Neuronal stem cell (in vitro differentiated cells): ENCODE measurements around the gene RASAL3.
A peak's percentile ranks its signal among the peaks of the same experiment; 100 is the strongest.

Source experiments
- DNase-seq: peaks from one replicate; pipeline ENCODE4 v3.0.0-alpha.2; 2013; ENCODE audit warnings: low spot score
- H2AFZ ChIP-seq: one replicate; pipeline ENCODE4 v1.6.1; 2013; ENCODE audit warnings: mild to moderate bottlenecking, low read length, inconsistent platforms
- H2AK5ac ChIP-seq: 2 replicates; pipeline ENCODE4 v1.6.1; 2013; ENCODE audit warnings: low read depth, mild to moderate bottlenecking, inconsistent platforms, low read length, moderate library complexity, mixed read lengths
- H2BK120ac ChIP-seq: 2 replicates; pipeline ENCODE4 v1.6.1; 2013; ENCODE audit warnings: low read depth, mild to moderate bottlenecking, inconsistent platforms, low read length, moderate library complexity, mixed read lengths
- H2BK12ac ChIP-seq: one replicate; pipeline ENCODE4 v1.6.1; 2013; ENCODE audit warnings: low read length, inconsistent platforms
- H2BK15ac ChIP-seq: 2 replicates; pipeline ENCODE4 v1.6.1; 2013; ENCODE audit warnings: mild to moderate bottlenecking, low read length, inconsistent platforms, mixed read lengths
- H2BK5ac ChIP-seq: one replicate; pipeline ENCODE4 v1.6.1; 2013; ENCODE audit warnings: inconsistent platforms, mild to moderate bottlenecking, low read length, moderate library complexity
- H3K14ac ChIP-seq: one replicate; pipeline ENCODE4 v1.6.1; 2013; ENCODE audit warnings: low read length, inconsistent platforms
- H3K18ac ChIP-seq: 2 replicates; pipeline ENCODE4 v1.6.1; 2013; ENCODE audit warnings: low read length, inconsistent platforms
- H3K23ac ChIP-seq: 2 replicates; pipeline ENCODE4 v1.6.1; 2013; ENCODE audit warnings: low read depth, mild to moderate bottlenecking, mixed read lengths, low read length, inconsistent platforms; ENCODE audit not compliant: poor library complexity
- H3K27ac ChIP-seq: replicated peaks from 3 replicates; pipeline ENCODE4 v1.5.1; 2013; ENCODE audit warnings: low read length, inconsistent platforms
- H3K27me3 ChIP-seq, 3 experiments: 2 replicates each; pipeline ENCODE4 v1.6.1; 2013; ENCODE audit warnings: low read length in 3 of 3, mild to moderate bottlenecking in 2 of 3, inconsistent platforms in 1 of 3, low read depth in 1 of 3, mixed read lengths in 1 of 3, moderate library complexity in 1 of 3; ENCODE audit not compliant: control insufficient read depth in 3 of 3, insufficient read depth in 3 of 3
- H3K36me3 ChIP-seq, 2 donors: replicated peaks in 1 of 2; 2 replicates each; pipeline ENCODE4 v1.6.1; 2013; ENCODE audit warnings: low read length in 2 of 2; ENCODE audit not compliant: control insufficient read depth in 2 of 2, insufficient read depth in 2 of 2
- H3K4ac ChIP-seq: 2 replicates; pipeline ENCODE4 v1.6.1; 2013; ENCODE audit warnings: inconsistent platforms, mild to moderate bottlenecking, low read length, moderate library complexity
- H3K4me1 ChIP-seq, 2 donors: 1 replicate in 1 of 2; 2 replicates in 1 of 2; pipeline ENCODE4 v1.6.1; 2013; ENCODE audit warnings: low read length in 2 of 2, low read depth in 1 of 2; ENCODE audit not compliant: control insufficient read depth in 2 of 2, insufficient read depth in 1 of 2
- H3K4me2 ChIP-seq: one replicate; pipeline ENCODE4 v1.6.1; 2013; ENCODE audit warnings: mild to moderate bottlenecking, low read length, inconsistent platforms; ENCODE audit not compliant: insufficient read depth, poor library complexity, severe bottlenecking
- H3K4me3 ChIP-seq, 2 donors: 2 replicates each; pipeline ENCODE4 v1.5.1; 2013; ENCODE audit warnings: low read length in 2 of 2, mild to moderate bottlenecking in 2 of 2, inconsistent platforms in 1 of 2, moderate library complexity in 1 of 2
- H3K79me1 ChIP-seq: one replicate; pipeline ENCODE4 v1.6.1; 2013; ENCODE audit warnings: low read depth, mild to moderate bottlenecking, inconsistent platforms, low read length, moderate library complexity
- H3K9ac ChIP-seq: one replicate; pipeline ENCODE4 v1.6.1; 2013; ENCODE audit warnings: mild to moderate bottlenecking, low read depth, low read length, inconsistent platforms; ENCODE audit not compliant: poor library complexity
- H3K9me3 ChIP-seq, 2 donors: replicated peaks in 1 of 2; 2 replicates each; pipeline versions ENCODE3 to v1.6.1; 2013; ENCODE audit warnings: low read length in 2 of 2, mild to moderate bottlenecking in 2 of 2, inconsistent platforms in 1 of 2, low read depth in 1 of 2, mixed read lengths in 1 of 2, moderate library complexity in 1 of 2; ENCODE audit not compliant: control insufficient read depth in 2 of 2, insufficient read depth in 1 of 2
- H4K8ac ChIP-seq: one replicate; pipeline ENCODE4 v1.6.1; 2013; ENCODE audit warnings: low read depth, mild to moderate bottlenecking, inconsistent platforms, low read length, moderate library complexity
- H4K91ac ChIP-seq: one replicate; pipeline ENCODE4 v1.6.1; 2013; ENCODE audit warnings: low read length, low read depth, mild to moderate bottlenecking, inconsistent platforms; ENCODE audit not compliant: poor library complexity
- WGBS, 2 donors: extraction: QIAGEN DNeasy Blood & Tissue Kit; methylation state at CpG; one replicate each; pipeline ENCODE4 v1.1.7; 2013; ENCODE audit warnings: missing lambda C conversion rate in 2 of 2, mixed read lengths in 1 of 2; ENCODE audit not compliant: insufficient read length in 2 of 2, insufficient replicate concordance in 1 of 2; ENCODE audit errors: extremely low coverage in 2 of 2; 5-methylcytosine and 5-hydroxymethylcytosine counted together

The RASAL3 gene

DNA sequence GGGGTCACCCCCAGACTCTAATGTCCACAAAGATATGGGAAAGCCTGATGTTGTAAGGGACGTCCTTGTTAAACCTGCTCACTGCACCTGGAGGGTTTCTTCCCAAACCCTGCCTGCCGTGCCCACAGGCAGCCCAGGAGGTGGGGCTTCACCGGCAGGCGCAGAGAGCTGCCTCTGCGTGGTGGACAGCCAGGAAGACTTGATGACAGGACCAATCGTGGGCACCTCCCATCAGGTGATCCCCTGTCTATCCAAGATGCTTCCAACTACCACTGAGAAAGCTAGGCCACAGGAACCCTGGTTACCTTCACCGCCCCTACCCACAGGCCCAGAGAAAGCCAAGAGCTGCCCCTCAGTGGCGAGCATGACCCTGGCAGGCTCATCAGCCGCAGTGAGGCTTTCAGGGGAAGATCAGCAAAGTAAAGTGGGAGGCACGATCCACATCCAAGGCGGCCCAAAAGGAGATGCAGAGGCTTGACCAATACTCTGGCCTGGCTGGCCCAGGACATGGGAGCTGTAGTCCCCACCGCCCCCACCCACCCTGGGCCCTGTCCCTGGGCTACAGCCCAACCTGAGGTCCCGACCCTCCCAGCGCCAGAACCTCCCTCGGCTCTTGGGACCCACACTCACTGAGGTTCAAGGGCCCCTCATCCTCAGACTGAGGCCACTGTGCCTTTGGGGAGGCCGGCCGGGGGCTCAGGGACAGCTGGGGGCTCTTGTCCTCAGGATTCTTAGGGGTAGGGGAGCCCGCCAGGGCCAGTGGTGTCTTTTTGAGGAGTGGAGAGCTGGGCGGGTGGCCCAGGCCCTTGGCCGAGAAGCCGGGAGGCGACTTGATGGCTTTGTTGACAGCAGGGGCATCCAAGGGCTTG lies 35.2 kb downstream of the RASAL3 start:
- Histone ChIP-seq H2BK15ac (no peak overlapping the region), H3K9ac (no peak overlapping the region), H4K8ac (no peak overlapping the region), H2BK120ac (no peak overlapping the region), H3K79me1 (peaks cover 28% of the 10 kb centered on the region), H3K4ac (no peak overlapping the region), H3K27ac (no peak overlapping the region), H3K4me2 (no peak overlapping the region), H2AFZ (no peak overlapping the region), H3K23ac (peak overlapping the region; percentile 25), H2AK5ac (no peak overlapping the region), H3K18ac (no peak overlapping the region), H3K4me1 (peaks cover 10 to 11% of the 10 kb centered on the region in 2 donors), H3K14ac (no peak overlapping the region), H3K9me3 (peaks cover 0 to 2% of the 10 kb centered on the region in 2 donors), H2BK5ac (peak overlapping the region; percentile 19), H3K27me3 (no peaks in the 10 kb centered on the region), H2BK12ac (no peak overlapping the region), H3K4me3 (no peak overlapping the region), H4K91ac (no peak overlapping the region), H3K36me3 (peaks cover 44 to 65% of the 10 kb centered on the region in 2 donors)
- WGBS, 2 donors, result no CpG with 5 or more reads among the region's 22 CpGs
- no peak for DNase-seq

GRCh38 chr19:15427991-15428471 lies 36.3 kb downstream of the RASAL3 start:
- Histone ChIP-seq H3K36me3 (peaks cover 54 to 77% of the 10 kb centered on the region in 2 donors), H3K9ac (no peak overlapping the region), H3K4me3 (no peak overlapping the region), H3K4me1 (peaks cover 6 to 11% of the 10 kb centered on the region in 2 donors), H3K4ac (no peak overlapping the region), H3K18ac (no peak overlapping the region), H3K27ac (no peak overlapping the region), H3K23ac (no peak overlapping the region), H2AFZ (no peak overlapping the region), H3K14ac (no peak overlapping the region), H3K27me3 (no peaks in the 10 kb centered on the region), H2BK120ac (no peak overlapping the region), H2BK5ac (no peak overlapping the region), H3K79me1 (peaks cover 28% of the 10 kb centered on the region), H2BK12ac (no peak overlapping the region), H4K8ac (no peak overlapping the region), H4K91ac (no peak overlapping the region), H2BK15ac (no peak overlapping the region), H3K9me3 (peaks cover 6 to 10% of the 10 kb centered on the region in 2 donors), H3K4me2 (no peak overlapping the region), H2AK5ac (no peak overlapping the region)
- DNase-seq, result no peak
- WGBS, 2 donors, result no CpG with 5 or more reads among the region's 35 CpGs

- Histone ChIP-seq H3K4me3 (no peak overlapping the region), H3K14ac (no peak overlapping the region), H3K9me3 (peaks cover 6 to 11% of the 10 kb centered on the region in 2 donors), H4K91ac (no peak overlapping the region), H3K4me1 (peaks cover 5 to 11% of the 10 kb centered on the region in 2 donors), H3K9ac (no peak overlapping the region), H2AK5ac (no peak overlapping the region), H3K4me2 (no peak overlapping the region), H3K4ac (no peak overlapping the region), H2AFZ (no peak overlapping the region), H3K18ac (no peak overlapping the region), H2BK120ac (no peak overlapping the region), H3K36me3 (peaks cover 60 to 84% of the 10 kb centered on the region in 2 donors), H2BK5ac (no peak overlapping the region), H2BK12ac (no peak overlapping the region), H4K8ac (no peak overlapping the region), H3K23ac (peak overlapping the region; percentile 80), H3K79me1 (peaks cover 28% of the 10 kb centered on the region), H3K27me3 (no peaks in the 10 kb centered on the region), H2BK15ac (no peak overlapping the region), H3K27ac (no peak overlapping the region)
- DNase-seq, result no peak
- WGBS, 2 donors, result no CpG with 5 or more reads among the region's 25 CpGs
Observed at GRCh38 chr19:15427350-15427700, 37.0 kb downstream of the RASAL3 start.

GRCh38 chr19:15426485-15427349 lies 37.6 kb downstream of the RASAL3 start:
- Histone ChIP-seq H3K4me1 (peaks cover 5 to 11% of the 10 kb centered on the region in 2 donors), H3K9ac (no peak overlapping the region), H3K23ac (no peak overlapping the region), H3K36me3 (peaks cover 60 to 87% of the 10 kb centered on the region in 2 donors), H2AK5ac (no peak overlapping the region), H2BK12ac (no peak overlapping the region), H3K14ac (no peak overlapping the region), H3K4ac (no peak overlapping the region), H2BK5ac (no peak overlapping the region), H2BK120ac (no peak overlapping the region), H3K18ac (no peak overlapping the region), H3K4me2 (no peak overlapping the region), H3K9me3 (peaks cover 6 to 11% of the 10 kb centered on the region in 2 donors), H2AFZ (no peak overlapping the region), H3K4me3 (no peak overlapping the region), H3K27me3 (no peaks in the 10 kb centered on the region), H2BK15ac (no peak overlapping the region), H3K79me1 (peaks cover 24% of the 10 kb centered on the region), H4K91ac (no peak overlapping the region), H3K27ac (no peak overlapping the region), H4K8ac (no peak overlapping the region)
- WGBS, 2 donors, result no CpG with 5 or more reads among the region's 16 CpGs
- DNase-seq, result no peak
